Measurements from ENCODE around the gene ZNF358. TPM values are rescaled to one million over a fixed set of nuclear protein-coding genes. Genes with fewer than 3 reads are reported as not detected.

Gene ZNF358
- total and polyA plus RNA-seq, 2 of the 13 experiments (the other 11 are each of a cell fraction or from before 2014, with no cell fraction given), result 9.1 to 37.0 TPM

DNA sequence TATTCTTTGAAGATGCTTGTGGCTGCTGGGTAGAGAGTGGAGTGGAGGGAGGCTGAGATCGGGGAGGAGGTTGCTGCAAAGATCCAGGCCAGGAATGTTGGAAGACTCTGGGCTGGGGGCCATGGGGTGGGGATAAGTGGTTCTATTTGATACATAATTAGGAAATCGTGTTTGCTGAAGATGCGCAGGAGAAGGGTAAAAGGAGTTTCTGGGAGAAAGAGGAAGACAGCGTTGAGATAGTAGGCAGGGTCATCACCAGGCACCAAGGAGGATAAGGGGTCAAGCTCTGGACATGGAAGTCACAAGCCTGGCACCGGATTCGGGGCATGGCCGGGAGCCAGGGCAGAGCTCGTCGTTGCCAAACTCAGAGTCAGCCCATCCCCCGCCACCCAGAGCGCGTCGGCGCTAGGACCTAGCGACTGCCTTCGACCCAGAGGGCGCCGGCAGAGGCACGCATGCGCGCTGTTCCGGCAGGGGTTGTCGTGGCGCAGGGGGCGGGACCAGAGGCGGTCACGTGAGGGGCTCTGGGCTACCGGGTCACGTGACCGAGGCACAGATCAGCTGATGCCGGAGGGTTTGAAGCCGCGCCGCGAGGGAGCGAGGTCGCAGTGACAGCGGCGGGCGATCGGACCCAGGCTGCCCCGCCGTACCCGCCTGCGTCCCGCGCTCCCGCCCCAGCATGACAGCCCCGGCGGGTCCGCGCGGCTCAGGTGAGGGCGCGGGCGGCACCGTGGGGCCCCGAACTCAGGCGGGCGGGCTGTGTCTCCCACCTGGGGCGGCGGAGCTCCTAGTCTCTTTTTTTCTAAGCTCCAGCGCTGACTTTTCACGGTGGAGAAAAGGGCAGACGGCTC lies 6.4 kb downstream of the ZNF358 start, which contains the start of gene MCOLN1 (continued):
- TF ChIP-seq YY1 (IDR thresholded peaks at IDR 0.05; ENCODE audit: insufficient read depth, insufficient replicate concordance, low read depth, low read length) (peak; percentile 85), ZNF598 (CRISPR knock-in tag; IDR thresholded peaks at IDR 0.05; ENCODE audit: borderline replicate concordance) (no peak), CBX1 (IDR thresholded peaks at IDR 0.05; ENCODE audit: low read depth) (peak; percentile 98), RAD21 (CRISPR knock-in tag; IDR thresholded peaks at IDR 0.05) (no peak; the same call in 1 of the 2 replicates), KLF9 (CRISPR knock-in tag; IDR thresholded peaks at IDR 0.05; ENCODE audit: low read depth) (no peak), KDM3A (CRISPR knock-in tag; IDR thresholded peaks at IDR 0.05; ENCODE audit: low read depth) (peak; percentile 81), RFXAP (CRISPR knock-in tag; IDR thresholded peaks at IDR 0.05; ENCODE audit: borderline replicate concordance) (no peak), ZMYM3 (CRISPR knock-in tag; IDR thresholded peaks at IDR 0.05) (peak; percentile 94), FOXJ3 (CRISPR knock-in tag; IDR thresholded peaks at IDR 0.05; ENCODE audit: borderline replicate concordance) (no peak), ZNF484 (CRISPR knock-in tag; IDR thresholded peaks at IDR 0.05; ENCODE audit: borderline replicate concordance, low read depth) (no peak), SUZ12 (IDR thresholded peaks at IDR 0.05; ENCODE audit: low read depth, low read length) (no peak), PHF8 (CRISPR knock-in tag; IDR thresholded peaks at IDR 0.05) (peak; percentile 56), ZNF75D (CRISPR knock-in tag; IDR thresholded peaks at IDR 0.05; ENCODE audit: borderline replicate concordance) (no peak), ZNF17 (CRISPR knock-in tag; IDR thresholded peaks at IDR 0.05) (no peak), MIER3 (CRISPR knock-in tag; IDR thresholded peaks at IDR 0.05; ENCODE audit: borderline replicate concordance) (peak; percentile 90; the same call in 1 of the 2 replicates)
- TF ChIP-seq, protein P1, sequence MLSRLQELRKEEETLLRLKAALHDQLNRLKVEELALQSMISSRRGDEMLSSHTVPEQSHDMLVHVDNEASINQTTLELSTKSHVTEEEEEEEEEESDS (CRISPR knock-in tag; IDR thresholded peaks at IDR 0.05; ENCODE audit: borderline replicate concordance), result no peak
- TF ChIP-seq, protein P2, sequence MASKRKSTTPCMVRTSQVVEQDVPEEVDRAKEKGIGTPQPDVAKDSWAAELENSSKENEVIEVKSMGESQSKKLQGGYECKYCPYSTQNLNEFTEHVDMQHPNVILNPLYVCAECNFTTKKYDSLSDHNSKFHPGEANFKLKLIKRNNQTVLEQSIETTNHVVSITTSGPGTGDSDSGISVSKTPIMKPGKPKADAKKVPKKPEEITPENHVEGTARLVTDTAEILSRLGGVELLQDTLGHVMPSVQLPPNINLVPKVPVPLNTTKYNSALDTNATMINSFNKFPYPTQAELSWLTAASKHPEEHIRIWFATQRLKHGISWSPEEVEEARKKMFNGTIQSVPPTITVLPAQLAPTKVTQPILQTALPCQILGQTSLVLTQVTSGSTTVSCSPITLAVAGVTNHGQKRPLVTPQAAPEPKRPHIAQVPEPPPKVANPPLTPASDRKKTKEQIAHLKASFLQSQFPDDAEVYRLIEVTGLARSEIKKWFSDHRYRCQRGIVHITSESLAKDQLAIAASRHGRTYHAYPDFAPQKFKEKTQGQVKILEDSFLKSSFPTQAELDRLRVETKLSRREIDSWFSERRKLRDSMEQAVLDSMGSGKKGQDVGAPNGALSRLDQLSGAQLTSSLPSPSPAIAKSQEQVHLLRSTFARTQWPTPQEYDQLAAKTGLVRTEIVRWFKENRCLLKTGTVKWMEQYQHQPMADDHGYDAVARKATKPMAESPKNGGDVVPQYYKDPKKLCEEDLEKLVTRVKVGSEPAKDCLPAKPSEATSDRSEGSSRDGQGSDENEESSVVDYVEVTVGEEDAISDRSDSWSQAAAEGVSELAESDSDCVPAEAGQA (IDR thresholded peaks at IDR 0.05; ENCODE audit: low read depth), result peak; percentile 79
- TF ChIP-seq, protein P2 (CRISPR knock-in tag; IDR thresholded peaks at IDR 0.05; ENCODE audit: borderline replicate concordance), result no peak
- TF ChIP-seq, protein P3, sequence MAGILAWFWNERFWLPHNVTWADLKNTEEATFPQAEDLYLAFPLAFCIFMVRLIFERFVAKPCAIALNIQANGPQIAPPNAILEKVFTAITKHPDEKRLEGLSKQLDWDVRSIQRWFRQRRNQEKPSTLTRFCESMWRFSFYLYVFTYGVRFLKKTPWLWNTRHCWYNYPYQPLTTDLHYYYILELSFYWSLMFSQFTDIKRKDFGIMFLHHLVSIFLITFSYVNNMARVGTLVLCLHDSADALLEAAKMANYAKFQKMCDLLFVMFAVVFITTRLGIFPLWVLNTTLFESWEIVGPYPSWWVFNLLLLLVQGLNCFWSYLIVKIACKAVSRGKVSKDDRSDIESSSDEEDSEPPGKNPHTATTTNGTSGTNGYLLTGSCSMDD (CRISPR knock-in tag; IDR thresholded peaks at IDR 0.05), result no peak
- TF ChIP-seq, protein P4, sequence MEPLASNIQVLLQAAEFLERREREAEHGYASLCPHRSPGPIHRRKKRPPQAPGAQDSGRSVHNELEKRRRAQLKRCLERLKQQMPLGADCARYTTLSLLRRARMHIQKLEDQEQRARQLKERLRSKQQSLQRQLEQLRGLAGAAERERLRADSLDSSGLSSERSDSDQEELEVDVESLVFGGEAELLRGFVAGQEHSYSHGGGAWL (CRISPR knock-in tag; IDR thresholded peaks at IDR 0.05), result peak; percentile 76; the same call in 1 of the 2 replicates
- TF ChIP-seq, protein P5, sequence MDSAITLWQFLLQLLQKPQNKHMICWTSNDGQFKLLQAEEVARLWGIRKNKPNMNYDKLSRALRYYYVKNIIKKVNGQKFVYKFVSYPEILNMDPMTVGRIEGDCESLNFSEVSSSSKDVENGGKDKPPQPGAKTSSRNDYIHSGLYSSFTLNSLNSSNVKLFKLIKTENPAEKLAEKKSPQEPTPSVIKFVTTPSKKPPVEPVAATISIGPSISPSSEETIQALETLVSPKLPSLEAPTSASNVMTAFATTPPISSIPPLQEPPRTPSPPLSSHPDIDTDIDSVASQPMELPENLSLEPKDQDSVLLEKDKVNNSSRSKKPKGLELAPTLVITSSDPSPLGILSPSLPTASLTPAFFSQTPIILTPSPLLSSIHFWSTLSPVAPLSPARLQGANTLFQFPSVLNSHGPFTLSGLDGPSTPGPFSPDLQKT (CRISPR knock-in tag; IDR thresholded peaks at IDR 0.05; ENCODE audit: borderline replicate concordance), result 0 out of 2 replicates have a peak, but pooled peaks have one; percentile 25

All from HepG2 (cell line).